NCI-H2029 (cell line): ENCODE results near the gene NUP85.
"Not testable (repeated sequence)": the region's sequence is repeated elsewhere in the genome, so short reads cannot be mapped to it uniquely, and the experiment has no call there.

ENCODE experiments used
- DNase-seq: peaks from one replicate; lab custom pipeline; 2025; lab: John Stamatoyannopoulos, UW

NUP85 gene

GRCh38 chr17:75269844-75270217 is 64.4 kb downstream of the NUP85 start:
- no peak for DNase-seq

DNA sequence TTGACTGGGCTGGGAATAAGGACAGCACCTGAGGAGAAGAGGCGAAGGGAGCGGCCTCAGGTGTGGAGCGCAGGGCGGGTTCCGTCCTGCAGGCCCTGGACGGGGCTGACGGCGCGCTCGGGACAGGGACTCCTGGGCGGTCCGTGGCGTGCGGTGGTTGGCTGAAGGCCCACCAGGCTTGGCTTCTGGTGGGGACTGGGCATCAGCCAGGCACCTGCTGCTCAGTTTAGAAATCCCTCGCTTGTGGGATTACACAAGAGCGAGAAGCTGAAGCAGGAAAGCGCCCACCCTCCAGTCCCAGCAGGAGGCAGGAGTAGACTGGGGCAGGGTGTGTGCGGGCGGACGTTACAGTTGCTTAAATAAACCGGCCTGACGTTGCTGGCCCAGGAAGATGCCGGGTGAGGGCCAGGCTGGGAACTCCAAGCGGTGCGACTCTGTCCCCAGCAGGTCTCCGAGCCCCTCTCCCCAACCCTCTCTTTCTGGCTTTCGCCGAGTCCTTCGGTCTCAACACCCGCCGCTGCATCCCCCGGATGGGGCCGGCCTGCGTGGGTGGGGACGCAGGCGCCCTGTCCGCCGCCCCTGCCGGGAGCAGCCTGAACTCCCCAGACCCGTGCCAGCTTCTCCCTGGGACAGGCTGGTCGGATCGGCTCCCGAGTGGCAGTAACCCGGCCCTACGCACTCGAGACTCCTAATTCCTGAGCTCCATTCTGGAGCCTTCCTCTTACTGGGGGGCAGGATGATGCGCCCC is 64.9 kb downstream of the NUP85 start:
- peak; percentile 29 for DNase-seq

DNA sequence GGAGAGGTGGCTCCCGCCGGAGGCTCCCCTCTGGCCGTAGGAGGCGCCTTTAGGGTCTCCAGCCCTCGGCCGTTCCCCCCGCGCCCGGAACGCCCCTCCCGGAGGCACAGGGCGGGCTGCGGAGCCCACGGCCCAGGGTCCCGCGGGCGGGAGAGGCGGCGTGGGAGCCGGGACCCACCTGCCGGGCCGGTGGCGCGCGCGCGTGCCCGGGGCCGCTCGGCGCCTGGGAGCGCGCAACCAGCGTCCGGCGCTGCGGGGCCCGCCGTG is 65.4 kb downstream of the NUP85 start, which contains the start of gene MIF4GD:
MIF4GD (minus strand) TSS at position 266 of the 267 bp plus-strand sequence. CDS start 1,036 bp downstream, outside the sequence.
- peak; percentile 38 for DNase-seq

- DNase-seq = peak; percentile 13
These were observed 65.9 kb downstream of the NUP85 start for GRCh38 chr17:75271233-75271954.

DNA sequence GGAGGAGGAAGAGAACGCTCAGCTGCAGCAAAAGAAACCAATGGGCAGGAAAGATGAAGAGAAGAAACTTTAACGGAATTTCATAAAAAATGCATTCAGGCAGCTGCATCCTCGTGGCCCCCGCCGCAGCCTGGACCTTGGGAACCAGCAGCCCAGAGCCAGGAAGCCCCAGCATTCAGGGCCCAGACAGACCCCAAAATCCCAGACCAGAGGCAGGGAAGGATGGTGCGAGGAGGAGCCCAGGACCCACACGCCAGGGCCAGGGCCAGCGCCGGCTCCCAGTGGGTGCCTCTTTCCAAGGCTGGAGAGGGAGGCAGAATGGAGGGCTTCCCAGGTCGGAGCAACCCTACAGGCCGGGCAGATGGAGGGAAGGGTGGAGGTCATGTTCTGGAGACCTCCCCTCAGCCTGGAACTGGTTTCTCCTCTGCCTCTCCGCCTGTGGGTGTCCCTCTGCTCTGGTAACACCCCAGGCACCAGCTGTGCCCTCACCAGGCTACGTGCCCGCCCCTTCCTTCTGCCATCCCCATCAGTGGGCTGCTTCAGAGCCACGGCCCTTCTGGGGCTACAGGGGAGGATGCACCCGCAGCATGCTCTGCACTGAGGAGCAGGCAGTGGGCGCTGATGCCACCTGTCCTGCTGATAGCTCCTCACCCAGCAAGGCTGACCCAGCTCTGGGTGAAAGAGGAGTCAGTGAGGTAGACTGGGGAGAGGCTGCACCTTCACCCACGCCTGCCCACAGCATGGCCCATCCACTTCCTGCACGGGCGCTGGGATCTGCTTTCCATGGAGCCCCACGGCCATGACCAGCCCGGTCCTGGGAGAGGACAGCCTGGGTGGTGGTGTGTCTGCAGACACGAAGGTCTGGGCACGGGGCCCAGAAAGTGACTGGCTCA is 66.7 kb downstream of the NUP85 start:
- no peak for DNase-seq

DNA sequence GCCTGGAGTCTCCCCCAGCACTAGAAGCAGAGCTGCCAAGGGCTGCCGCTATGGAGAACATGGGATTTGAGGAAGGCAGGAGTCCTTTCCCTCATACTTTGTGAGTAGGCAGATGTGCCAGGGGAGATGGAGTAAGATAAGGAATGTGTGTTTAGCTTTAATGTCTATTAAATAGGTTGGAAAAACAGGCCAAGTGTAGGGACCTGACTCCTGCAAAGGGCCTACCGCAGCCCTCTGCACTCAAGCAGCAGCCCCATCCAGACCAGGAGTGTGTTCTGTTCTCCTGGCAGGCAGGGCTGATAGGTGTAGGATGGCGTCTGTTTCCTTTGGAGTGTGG is 67.3 kb downstream of the NUP85 start:
- DNase-seq = no peak

- no peak for DNase-seq
These were observed 68.7 kb downstream of the NUP85 start for GRCh38 chr17:75273977-75274708.

DNA sequence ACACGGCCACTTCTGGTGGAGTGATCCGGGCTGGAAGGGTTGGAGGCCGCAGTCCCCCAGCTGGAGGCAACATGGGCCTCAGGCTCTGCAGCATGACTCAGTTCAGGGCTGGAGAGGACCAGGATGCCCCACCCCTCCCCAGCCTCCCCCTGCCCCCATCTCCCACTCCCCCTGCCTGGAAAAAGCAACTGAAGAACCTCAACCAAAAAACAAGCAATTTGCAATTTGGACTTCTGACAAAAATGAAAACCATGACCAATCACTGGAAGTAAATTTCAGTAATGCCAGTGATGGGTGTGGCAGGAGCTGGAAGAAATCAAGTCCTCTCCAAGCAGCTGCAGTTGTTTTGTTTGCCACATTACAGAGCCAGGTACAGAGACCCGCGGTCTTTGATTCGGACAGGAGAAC is 72.2 kb downstream of the NUP85 start:
- DNase-seq = no peak

GRCh38 chr17:75280189-75280588 is 74.7 kb downstream of the NUP85 start:
- not testable (repeated sequence) for DNase-seq

DNA sequence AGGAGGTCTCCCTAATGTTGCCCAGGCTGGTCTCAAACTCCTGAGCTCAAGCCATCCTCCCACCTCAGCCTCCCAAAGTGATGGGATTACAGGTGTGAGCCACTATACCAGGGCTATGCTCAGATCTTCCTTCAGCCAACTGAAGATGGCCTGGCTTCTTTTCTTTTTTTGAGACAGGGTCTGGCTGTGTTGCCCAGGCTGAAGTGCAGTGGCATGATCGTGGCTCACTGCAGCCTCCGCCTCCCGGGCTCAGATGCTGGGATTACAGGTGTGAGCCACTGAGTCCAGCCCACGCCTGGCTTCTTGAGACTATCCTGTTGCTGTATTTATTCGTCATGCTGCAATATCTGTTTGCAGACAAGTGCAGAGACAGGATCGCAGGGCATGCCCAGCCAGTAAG is 79.6 kb downstream of the NUP85 start:
- no peak for DNase-seq
